Ureter (tissue), 1 donor: ENCODE measurements around the gene APOA5. TPM values are rescaled to one million over a fixed set of nuclear protein-coding genes. Genes with fewer than 3 reads are reported as not detected.
"Not testable (repeated sequence)": the region's sequence is repeated elsewhere in the genome, so short reads cannot be mapped to it uniquely, and the experiment has no call there.

Experiments used
- DNase-seq: peaks from one replicate; pipeline ENCODE4 v3.0.0-alpha.2; 2020; ENCODE audit warnings: low spot score
- total RNA-seq: library from RNA; stranded (reverse); gene quantifications from one replicate; pipeline ENCODE4 v1.2.4, GENCODE V29; 2023
- donor health status: DM: yes; HTN: yes; CAD: no.

The APOA5 gene
- total RNA-seq, 1 donor from 2014 or later = not detected

- DNase-seq = no peak
Measured at GRCh38 chr11:116774661-116775060, 17.0 kb downstream of the APOA5 start.

- DNase-seq = peak; percentile 65
Measured at GRCh38 chr11:116773203-116774097, 18.2 kb downstream of the APOA5 start.

- DNase-seq = peak; percentile 92
Measured at GRCh38 chr11:116772443-116773202, 19.1 kb downstream of the APOA5 start, which contains the start of gene BUD13. BUD13 (minus strand) TSS chr11:116772987; CDS start chr11:116772964, 23 bp downstream.

GRCh38 chr11:116771935-116772334, 19.7 kb downstream of the APOA5 start:
- no peak for DNase-seq

GRCh38 chr11:116762132-116762531, 29.5 kb downstream of the APOA5 start:
- DNase-seq = no peak

GRCh38 chr11:116756044-116756443, 35.6 kb downstream of the APOA5 start:
- DNase-seq = not testable (repeated sequence)

GRCh38 chr11:116750070-116750718, 41.5 kb downstream of the APOA5 start:
- DNase-seq = no peak

- DNase-seq = no peak
Measured at GRCh38 chr11:116742104-116742503, 49.6 kb downstream of the APOA5 start.

GRCh38 chr11:116740741-116741140, 50.9 kb downstream of the APOA5 start:
- DNase-seq = no peak

Other genes starting within 250 kb of the APOA5 start
- 16.9 TPM for gene BUD13, start 18.9 kb downstream of the APOA5 start, total RNA-seq
- gene ZPR1, start 3.9 kb downstream of the APOA5 start, total RNA-seq = 61.4 TPM
- not detected for gene APOA4, start 31.4 kb upstream of the APOA5 start, total RNA-seq
- gene APOC3, start 38.0 kb upstream of the APOA5 start, total RNA-seq = 0.94 TPM
- not detected for gene APOA1, start 45.7 kb upstream of the APOA5 start, total RNA-seq